Midbrain (tissue), 1 donor: ENCODE results near the gene PURB.
"Not testable (repeated sequence)": the region's sequence is repeated elsewhere in the genome, so short reads cannot be mapped to it uniquely, and the experiment has no call there.

Source experiments
- DNase-seq: peaks from one replicate; lab custom pipeline; 2025; lab: John Stamatoyannopoulos, UW

Gene PURB

DNA sequence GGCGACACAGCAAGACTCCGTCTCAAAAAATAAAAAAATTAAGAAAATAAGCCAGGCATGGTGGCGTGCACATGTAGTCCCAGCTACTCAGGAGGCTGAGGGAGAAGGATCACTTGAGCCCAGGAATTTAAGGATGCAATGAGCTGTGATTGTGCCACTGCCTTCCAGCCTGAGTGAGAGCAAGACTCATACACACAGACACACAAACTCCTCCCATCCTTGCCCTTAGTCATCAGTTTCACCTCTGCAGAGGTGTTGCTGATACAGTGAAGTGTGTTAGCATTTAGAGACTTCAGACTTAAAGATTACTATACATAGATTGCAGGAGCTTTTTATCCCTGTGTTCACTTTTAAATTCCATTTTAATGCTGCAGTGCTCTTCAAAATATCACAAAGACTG is 31.9 kb downstream of the PURB start:
- no peak for DNase-seq

GRCh38 chr7:44852590-44852989 is 32.7 kb downstream of the PURB start:
- no peak for DNase-seq

DNA sequence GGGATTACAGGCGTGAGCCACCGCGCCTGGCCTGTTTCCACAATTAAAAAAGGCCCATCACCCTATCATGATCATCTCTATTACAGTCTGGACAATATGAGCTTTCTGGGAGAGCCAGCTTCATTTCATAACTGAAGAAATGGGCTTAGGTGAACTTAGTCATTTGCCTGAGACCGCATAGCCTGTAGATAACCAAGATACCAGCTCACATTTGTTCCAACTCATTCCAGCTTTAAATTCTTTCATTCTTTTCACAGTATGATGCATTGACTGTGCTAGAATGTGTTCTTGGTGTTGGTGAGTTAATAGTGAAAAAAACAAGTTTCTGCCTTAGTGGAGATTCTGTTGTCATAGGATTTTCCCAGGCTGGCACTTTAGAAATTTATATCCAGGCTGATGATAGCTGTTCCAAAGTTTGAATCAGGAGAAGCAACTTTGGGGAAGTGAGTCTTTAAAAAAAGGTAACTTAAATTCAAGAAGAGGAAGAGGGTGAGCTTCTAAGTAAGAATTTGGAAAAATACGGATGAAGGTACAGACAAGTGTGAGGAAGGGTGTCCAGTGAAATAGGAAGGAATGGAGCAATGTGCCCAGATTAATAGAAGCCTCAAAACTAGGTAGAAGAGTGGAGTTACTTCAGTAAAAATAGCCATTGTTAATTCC is 35.3 kb downstream of the PURB start:
- no peak for DNase-seq

- DNase-seq: no peak
These were observed 36.0 kb downstream of the PURB start for GRCh38 chr7:44849259-44849884.

- DNase-seq: peak; percentile 100
These were observed 37.3 kb downstream of the PURB start, which contains the start of gene H2AZ2 for GRCh38 chr7:44847920-44848634. Gene H2AZ2 (minus strand): TSS chr7:44848087. CDS start chr7:44847971, 116 bp downstream.

DNA sequence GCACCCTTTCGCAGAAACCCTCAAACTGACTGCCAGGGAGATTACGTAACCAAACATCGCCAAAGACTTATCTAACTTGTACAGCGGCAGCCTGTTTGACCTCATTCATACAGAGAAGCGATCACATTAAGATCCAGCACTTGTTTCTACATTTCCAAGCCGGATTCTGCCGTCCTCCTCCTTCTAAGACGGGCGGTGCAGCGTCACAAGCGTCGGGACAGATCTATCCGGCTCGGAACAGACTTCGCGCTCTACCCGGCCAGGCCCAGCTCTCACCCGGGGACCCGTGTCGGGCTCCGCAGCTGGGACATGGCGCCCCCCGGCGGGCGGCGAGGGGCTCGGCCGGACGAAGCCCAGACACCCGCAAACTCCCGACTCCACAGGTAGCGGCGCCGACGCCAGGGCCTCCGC is 37.8 kb downstream of the PURB start:
- peak; percentile 88 for DNase-seq

GRCh38 chr7:44846816-44847508 is 38.4 kb downstream of the PURB start:
- no peak for DNase-seq

DNA sequence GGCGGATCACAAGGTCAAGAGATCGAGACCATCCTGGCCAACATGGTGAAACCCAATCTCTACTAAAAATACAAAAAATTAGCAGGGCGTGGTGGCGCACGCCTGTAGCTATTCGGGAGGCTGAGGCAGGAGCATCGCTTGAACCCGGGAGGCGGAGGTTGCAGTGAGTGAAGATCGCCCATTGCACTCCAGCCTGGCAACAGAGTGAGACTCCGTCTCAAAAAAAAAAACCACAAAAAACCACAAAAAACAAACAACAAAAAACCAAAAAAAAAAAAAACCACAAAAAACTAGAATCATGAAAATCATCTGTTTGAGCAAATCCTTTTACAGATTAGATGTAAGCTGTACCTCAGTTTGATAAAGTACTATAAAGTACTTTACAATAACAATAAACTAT is 38.9 kb downstream of the PURB start:
- not testable (repeated sequence) for DNase-seq

DNA sequence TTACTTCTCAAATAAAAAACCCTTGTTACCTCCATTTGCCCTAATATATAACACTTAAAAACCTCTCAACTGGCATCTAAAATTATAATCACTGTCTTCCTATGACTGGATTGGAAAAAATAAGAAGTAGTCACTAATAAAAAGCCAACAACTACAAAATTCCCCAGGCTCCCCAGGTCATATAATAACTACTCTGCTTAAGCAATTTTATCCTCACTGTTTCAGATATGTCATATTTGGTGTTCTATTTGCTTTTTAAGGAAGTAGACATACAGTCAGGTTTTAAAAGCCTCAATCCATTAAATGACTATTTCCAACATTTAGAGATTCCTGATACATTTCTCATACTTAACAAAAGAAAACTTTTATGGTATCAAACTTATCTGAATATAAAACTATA is 39.9 kb downstream of the PURB start:
- no peak for DNase-seq

- DNase-seq: not testable (repeated sequence)
These were observed 41.9 kb downstream of the PURB start for GRCh38 chr7:44843440-44843839.

DNA sequence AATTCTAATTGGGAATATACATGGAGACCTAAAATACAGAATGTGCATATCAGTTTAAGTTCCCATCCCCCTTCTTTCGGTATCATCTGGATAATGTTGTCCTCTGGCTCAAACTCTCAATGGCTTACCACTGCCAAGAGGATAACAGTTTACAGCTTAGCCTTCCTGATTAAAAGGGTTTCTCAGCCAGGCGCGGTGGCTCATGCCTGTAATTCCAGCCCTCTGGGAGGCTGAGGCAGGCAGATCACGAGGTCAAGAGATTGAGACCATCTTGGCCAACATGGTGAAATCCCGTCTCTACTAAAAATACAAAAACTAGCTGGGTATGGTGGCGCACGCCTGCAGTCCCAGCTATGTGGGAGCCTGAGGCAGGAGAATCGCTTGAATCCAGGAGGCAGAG is 42.7 kb downstream of the PURB start:
- DNase-seq: not testable (repeated sequence)

DNA sequence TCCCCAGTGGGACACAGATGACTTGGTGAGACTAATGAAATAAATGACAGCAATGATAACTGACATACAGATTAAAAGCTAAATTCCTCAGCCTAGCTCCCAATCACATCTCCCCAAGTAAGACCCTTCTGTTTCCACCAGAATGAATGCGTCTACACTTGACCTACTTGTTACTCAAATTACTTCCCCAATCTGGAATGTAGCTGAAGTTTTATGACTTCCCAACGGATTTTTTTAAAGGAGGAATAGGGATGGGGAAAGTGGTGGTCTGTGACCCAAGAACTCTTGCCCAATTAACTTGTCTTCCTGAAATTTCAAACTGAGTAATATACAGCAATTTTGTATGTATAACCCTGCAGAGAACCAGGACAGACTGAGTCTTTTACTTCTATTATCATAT is 46.6 kb downstream of the PURB start:
- no peak for DNase-seq

DNA sequence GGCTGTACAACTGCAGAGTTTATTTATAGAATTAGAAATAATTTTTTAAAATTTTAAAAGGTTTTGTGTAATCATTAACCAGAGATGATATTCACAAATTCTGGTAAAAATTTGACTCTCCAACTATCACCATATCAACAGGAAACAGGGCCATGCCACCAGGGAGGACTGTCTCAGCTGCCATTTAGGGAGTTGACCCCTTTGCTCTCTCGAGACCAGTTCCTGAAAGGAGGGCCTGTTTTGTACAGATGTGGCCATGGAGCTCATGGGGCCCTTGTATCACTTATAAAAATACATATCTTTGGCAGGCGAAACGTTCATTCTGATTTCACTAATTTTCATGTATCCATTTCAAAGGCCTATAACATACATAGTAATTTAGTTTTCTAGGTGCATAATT is 57.8 kb downstream of the PURB start:
- DNase-seq: no peak
